ENCODE results near the gene SBNO1.

SBNO1 gene

DNA sequence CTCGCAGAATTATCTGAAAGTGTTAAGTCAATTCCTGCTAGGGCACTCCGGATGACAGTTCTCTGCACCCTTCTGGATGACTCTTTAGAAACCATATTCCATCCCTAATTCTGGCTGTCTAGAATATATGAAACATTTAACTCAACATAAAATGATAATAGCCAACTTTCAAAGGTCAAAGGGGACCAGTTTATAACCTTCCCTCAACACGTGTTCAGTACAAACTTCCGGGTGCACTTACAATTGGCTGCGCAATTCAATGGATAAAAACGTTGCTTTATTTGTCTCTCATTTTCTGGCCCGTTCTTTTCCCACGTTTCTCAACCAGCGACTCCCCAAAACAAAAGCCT, 1.3 kb downstream of the SBNO1 start:
- intact Hi-C loops (cut with DNase I; ENCODE audit: low total_unique reads): loop anchor here (5.0 to 10.0 kb wide), 3 partner anchors 99 to 219 kb away; partner anchors contain the start of gene TMED2
- TF ChIP-seq, protein P1, sequence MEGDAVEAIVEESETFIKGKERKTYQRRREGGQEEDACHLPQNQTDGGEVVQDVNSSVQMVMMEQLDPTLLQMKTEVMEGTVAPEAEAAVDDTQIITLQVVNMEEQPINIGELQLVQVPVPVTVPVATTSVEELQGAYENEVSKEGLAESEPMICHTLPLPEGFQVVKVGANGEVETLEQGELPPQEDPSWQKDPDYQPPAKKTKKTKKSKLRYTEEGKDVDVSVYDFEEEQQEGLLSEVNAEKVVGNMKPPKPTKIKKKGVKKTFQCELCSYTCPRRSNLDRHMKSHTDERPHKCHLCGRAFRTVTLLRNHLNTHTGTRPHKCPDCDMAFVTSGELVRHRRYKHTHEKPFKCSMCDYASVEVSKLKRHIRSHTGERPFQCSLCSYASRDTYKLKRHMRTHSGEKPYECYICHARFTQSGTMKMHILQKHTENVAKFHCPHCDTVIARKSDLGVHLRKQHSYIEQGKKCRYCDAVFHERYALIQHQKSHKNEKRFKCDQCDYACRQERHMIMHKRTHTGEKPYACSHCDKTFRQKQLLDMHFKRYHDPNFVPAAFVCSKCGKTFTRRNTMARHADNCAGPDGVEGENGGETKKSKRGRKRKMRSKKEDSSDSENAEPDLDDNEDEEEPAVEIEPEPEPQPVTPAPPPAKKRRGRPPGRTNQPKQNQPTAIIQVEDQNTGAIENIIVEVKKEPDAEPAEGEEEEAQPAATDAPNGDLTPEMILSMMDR (IDR thresholded peaks at IDR 0.05): no peak
- Histone ChIP-seq H3K27ac (peak overlapping the region; percentile 94 to 95), H3K27me3 (no peaks in the 10 kb centered on the region), H3K4me3 (peak overlapping the region; percentile 60 to 94), H3K4me1 (peaks cover 3 to 35% (median 14%) of the 10 kb centered on the region in 4 donors), H3K9me3 (no peaks in the 10 kb centered on the region), H3K36me3 (no peaks in the 10 kb centered on the region)
- no peak for DNase-seq

DNA sequence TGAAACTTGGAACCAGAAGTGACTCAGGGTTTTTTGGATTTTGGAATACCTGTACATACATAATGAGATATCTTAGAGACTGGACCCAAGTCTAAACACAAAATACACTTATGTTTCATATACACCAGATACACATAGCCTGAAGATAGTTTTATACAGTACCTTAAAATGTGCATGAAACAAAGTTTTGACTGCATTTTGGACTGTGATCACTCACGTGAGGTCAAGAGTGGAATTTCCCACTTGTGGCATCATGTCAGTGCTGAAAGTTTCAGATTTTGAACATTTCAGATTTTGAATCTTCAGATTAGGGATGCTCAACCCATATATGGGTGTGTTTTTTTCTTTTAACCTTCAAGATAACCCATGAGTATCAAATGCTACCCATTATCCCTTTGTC, 6.6 kb downstream of the SBNO1 start:
- intact Hi-C loops (cut with DNase I; ENCODE audit: low total_unique reads): no loop called here
- Histone ChIP-seq H3K36me3 (peaks cover 0 to 9% (median 0%) of the 10 kb centered on the region in 3 donors), H3K27me3 (no peaks in the 10 kb centered on the region), H3K4me3 (no peak overlapping the region), H3K27ac (no peak overlapping the region), H3K4me1 (peaks cover 0 to 47% (median 10%) of the 10 kb centered on the region in 4 donors), H3K9me3 (no peaks in the 10 kb centered on the region)
- TF ChIP-seq, protein P1 (IDR thresholded peaks at IDR 0.05): no peak
- DNase-seq: no peak

DNA sequence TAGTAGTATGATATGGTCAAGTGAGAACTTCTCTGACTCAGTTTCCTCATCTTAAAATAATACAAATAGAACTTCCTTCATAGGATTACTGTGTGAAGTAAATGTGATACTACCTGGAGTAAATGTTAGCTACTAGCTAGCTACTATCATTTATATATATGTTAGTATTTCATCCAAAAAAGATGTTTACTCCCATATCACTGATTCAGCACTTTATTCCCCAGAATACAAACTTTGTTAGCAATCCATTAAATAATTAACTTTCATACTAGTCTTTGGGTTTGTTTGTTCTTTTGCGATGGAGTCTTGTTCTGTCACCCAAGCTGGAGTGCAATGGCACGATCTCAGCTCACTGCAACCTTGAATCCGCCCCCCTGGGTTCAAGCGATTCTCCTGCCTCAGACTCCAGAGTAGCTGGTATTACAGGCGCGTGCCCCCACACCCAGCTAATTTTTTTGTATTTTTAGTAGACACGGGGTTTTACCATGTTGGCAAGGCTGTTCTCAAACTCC, 8.4 kb downstream of the SBNO1 start:
- no peaks in the 10 kb centered on the region for H3K9me3 ChIP-seq
- peak in 1 of 2 donors; percentile 5 for DNase-seq
- H3K27ac ChIP-seq: no peak overlapping the region
- TF ChIP-seq, protein P1 (IDR thresholded peaks at IDR 0.05): no peak
- peaks cover 0 to 34% (median 3%) of the 10 kb centered on the region in 4 donors for H3K4me1 ChIP-seq
- intact Hi-C loops (cut with DNase I; ENCODE audit: low total_unique reads): no loop called here
- peaks cover 0 to 9% (median 0%) of the 10 kb centered on the region in 3 donors for H3K36me3 ChIP-seq
- H3K27me3 ChIP-seq: no peaks in the 10 kb centered on the region
- no peak overlapping the region for H3K4me3 ChIP-seq

DNA sequence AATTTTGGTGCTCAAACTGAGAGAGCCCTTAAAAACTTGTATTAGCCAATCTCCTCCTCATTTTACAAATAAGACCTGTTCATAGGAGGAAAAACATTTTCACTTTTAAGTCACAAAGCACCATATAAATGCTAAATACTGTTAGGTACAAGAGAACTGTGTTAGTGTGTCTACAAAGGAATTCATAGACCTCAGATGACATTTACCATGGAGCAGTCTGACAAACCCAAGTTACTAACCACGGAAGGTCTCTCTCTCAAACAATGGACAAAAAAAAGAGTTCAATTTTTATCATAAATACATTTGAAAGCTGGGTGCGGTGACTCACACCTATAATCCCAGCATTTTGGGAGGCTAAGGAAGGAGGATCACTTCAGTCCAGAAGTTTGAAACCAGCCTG, 10.0 kb downstream of the SBNO1 start:
- H3K36me3 ChIP-seq: peaks cover 0 to 14% (median 0%) of the 10 kb centered on the region in 3 donors
- no peak overlapping the region for H3K4me3 ChIP-seq
- no peaks in the 10 kb centered on the region for H3K27me3 ChIP-seq
- H3K9me3 ChIP-seq: no peaks in the 10 kb centered on the region
- intact Hi-C loops (cut with DNase I; ENCODE audit: low total_unique reads): no loop called here
- DNase-seq: no peak
- H3K27ac ChIP-seq: no peak overlapping the region
- TF ChIP-seq, protein P1 (IDR thresholded peaks at IDR 0.05): no peak
- H3K4me1 ChIP-seq: peaks cover 0 to 28% (median 3%) of the 10 kb centered on the region in 4 donors

DNA sequence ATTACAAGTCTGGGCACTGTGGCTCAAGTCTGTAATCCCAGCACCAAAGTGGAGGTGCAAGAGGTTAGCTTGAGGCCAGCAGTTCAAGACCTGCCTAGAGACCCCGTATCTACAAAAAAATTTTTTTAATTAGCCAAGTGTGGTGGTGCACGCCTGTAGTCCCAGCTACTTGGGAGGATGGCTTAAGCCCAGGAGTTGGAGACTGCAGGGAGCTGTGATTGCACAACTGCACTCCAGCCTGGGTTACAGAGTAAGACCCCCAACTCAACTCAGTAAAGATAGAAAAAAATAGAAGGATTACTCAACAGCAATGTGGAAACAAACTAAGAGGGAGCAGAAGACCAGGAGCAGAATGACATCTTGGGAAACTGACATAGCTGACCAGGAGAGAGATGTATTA, 13.3 kb downstream of the SBNO1 start:
- H3K36me3 ChIP-seq: peaks cover 11 to 45% (median 31%) of the 10 kb centered on the region in 3 donors
- intact Hi-C loops (cut with DNase I; ENCODE audit: low total_unique reads): no loop called here
- H3K4me1 ChIP-seq: peaks cover 0 to 18% (median 3%) of the 10 kb centered on the region in 4 donors
- TF ChIP-seq, protein P1 (IDR thresholded peaks at IDR 0.05): no peak
- no peaks in the 10 kb centered on the region for H3K9me3 ChIP-seq
- no peak for DNase-seq
- H3K27ac ChIP-seq: no peak overlapping the region
- no peak overlapping the region for H3K4me3 ChIP-seq
- no peaks in the 10 kb centered on the region for H3K27me3 ChIP-seq

DNA sequence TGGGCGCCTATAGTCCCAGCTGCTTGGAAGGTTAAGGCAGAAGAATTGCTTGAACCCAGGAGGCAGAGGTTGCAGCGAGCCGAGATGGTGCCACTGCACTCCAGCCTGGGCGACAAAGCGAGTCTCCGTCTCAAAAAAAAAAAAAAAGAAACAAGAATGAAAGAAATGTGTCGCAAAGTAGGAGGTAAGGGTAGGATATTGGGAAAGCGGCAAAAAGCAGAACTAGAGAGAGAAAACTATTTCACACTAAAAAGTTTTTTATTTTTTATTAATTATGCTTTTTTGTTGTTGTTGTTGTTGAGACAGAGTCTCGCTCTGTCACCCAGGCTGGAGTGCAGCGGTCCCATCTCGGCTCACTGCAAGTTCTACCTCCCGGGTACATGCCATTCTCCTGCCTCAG, 17.7 kb downstream of the SBNO1 start:
- Histone ChIP-seq H3K27ac (no peak overlapping the region), H3K4me3 (no peak overlapping the region), H3K9me3 (no peaks in the 10 kb centered on the region), H3K27me3 (no peaks in the 10 kb centered on the region), H3K4me1 (no peaks in the 10 kb centered on the region), H3K36me3 (peaks cover 33 to 75% (median 68%) of the 10 kb centered on the region in 3 donors)
- intact Hi-C loops (cut with DNase I; ENCODE audit: low total_unique reads): no loop called here
- DNase-seq: no peak
- TF ChIP-seq, protein P1 (IDR thresholded peaks at IDR 0.05): no peak

All from tibial artery (tissue), 4 donors.